AG10803 (cell line): ENCODE data around the gene SRSF4.
"Not testable (repeated sequence)": the region's sequence is repeated elsewhere in the genome, so short reads cannot be mapped to it uniquely, and the experiment has no call there.

Experiments used
- DNase-seq: peaks from one replicate; pipeline ENCODE4 v3.0.0; 2010; ENCODE audit warnings: low read depth
- H3K4me3 ChIP-seq: 2 replicates; pipeline ENCODE4 v1.5.1; 2011; ENCODE audit warnings: mild to moderate bottlenecking, low read length, control low read depth
- CTCF ChIP-seq: conservative IDR thresholded peaks from 2 replicates; pipeline ENCODE4 v1.5.1; 2011; ENCODE audit warnings: mild to moderate bottlenecking, low read length, control low read depth, inconsistent platforms

SRSF4 gene

GRCh38 chr1:29162476-29163138 is 19.1 kb downstream of the SRSF4 start:
- no peak overlapping the region for H3K4me3 ChIP-seq
- no peak for TF ChIP-seq CTCF
- DNase-seq: peak; percentile 32

- no peak for TF ChIP-seq CTCF
- DNase-seq: no peak
- H3K4me3 ChIP-seq: no peak overlapping the region
Measured at GRCh38 chr1:29162025-29162424, 19.7 kb downstream of the SRSF4 start.

GRCh38 chr1:29159773-29160172 is 21.9 kb downstream of the SRSF4 start:
- H3K4me3 ChIP-seq: no peak overlapping the region
- DNase-seq: no peak
- TF ChIP-seq CTCF: no peak

- no peak for DNase-seq
- no peak overlapping the region for H3K4me3 ChIP-seq
- TF ChIP-seq CTCF: no peak
Measured at GRCh38 chr1:29157269-29157601, 24.5 kb downstream of the SRSF4 start.

GRCh38 chr1:29156543-29157268 is 25.0 kb downstream of the SRSF4 start:
- TF ChIP-seq CTCF: no peak
- DNase-seq: no peak
- no peak overlapping the region for H3K4me3 ChIP-seq

GRCh38 chr1:29152046-29152805 is 29.5 kb downstream of the SRSF4 start:
- no peak for DNase-seq
- no peak for TF ChIP-seq CTCF
- no peak overlapping the region for H3K4me3 ChIP-seq

GRCh38 chr1:29150346-29150745 is 31.4 kb downstream of the SRSF4 start:
- DNase-seq, H3K4me3 ChIP-seq: not testable (repeated sequence)
